ENCODE data around the gene TMEM42. TPM values are rescaled to one million over a fixed set of nuclear protein-coding genes. Genes with fewer than 3 reads are reported as not detected.
"Not testable (repeated sequence)": the region's sequence is repeated elsewhere in the genome, so short reads cannot be mapped to it uniquely, and the experiment has no call there.

Gene TMEM42
- total RNA-seq, 3 donors from 2014 or later (not counting 1 experiment from before 2014, with no cell fraction given), result 9.9 to 15.9 (median 11.3) TPM

DNA sequence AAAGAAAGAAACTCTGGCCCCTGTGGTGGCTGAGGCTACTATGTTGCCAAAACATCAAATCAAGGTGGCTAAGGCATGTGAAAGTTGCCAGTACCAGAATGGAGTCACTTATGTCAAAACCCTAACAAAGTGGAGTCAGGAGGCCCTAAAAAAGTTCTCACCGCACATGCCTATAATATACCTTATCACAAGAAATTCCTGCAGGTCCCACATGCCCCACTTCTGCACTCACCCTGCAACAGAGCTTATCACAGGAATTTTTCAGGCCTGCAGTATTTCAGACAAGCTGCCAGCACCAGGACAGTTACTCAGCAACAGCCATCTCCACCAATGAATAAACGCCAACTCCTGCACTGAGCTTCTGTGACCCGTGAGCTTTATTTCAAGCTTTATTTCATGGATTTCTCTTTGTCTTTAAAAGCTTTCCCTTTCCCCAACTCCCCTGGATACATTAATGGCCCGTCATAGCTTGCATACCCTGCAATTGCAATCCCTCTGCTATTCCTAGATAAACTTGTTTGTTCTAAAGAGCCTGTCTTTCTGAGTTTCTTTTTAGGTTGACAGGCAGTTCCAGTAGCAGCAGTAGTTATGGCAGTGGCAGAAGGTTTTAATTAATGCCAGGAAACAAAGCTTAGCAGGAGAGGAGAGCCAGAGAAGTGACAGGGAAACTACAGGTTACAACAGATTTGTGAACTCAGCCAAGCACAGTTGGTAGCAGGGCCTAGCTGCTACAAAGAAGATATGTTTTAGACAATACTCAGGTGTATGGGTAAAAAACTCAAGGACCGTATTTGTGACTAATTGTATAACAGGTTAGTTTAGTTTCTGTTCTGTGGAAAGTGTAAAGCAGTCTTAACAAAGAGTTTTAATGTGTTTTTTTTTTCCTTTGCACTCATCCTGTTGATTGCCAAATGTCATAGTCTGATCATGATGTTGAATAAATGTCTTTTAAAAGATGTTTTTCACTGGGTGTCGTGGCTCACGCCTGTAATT lies 15.9 kb upstream of the TMEM42 start:
- H3K36me3 ChIP-seq (ENCODE audit: control insufficient read depth, insufficient read depth, low read length), result no peaks in the 10 kb centered on the region
- Mint-ChIP-seq H3K4me3 (no peak overlapping the region), H3K27me3 (ENCODE audit: low read depth in 2 of 2) (no peaks in the 10 kb centered on the region), H3K36me3 (no peaks in the 10 kb centered on the region), H3K27ac (no peak overlapping the region), H3K9me3 (no peaks in the 10 kb centered on the region), H3K4me1 (no peaks in the 10 kb centered on the region)
- no peak overlapping the region for H3K27ac ChIP-seq (ENCODE audit: low read length)
- H3K9me3 ChIP-seq (ENCODE audit: control insufficient read depth, insufficient read depth, low read length), result no peaks in the 10 kb centered on the region
- no peak for DNase-seq
- intact Hi-C loops (cut with micrococcal nuclease), result no loop called here
- no peak for ATAC-seq
- H3K4me1 ChIP-seq (ENCODE audit: control insufficient read depth, insufficient read depth, low read length), result no peaks in the 10 kb centered on the region
- WGBS (ENCODE audit: insufficient coverage), result 97% methylated on average over 7 of the region's 7 CpGs
- H3K4me3 ChIP-seq (ENCODE audit: low read length), result no peak overlapping the region
- H3K27me3 ChIP-seq (ENCODE audit: control insufficient read depth, insufficient read depth, low read length), result no peaks in the 10 kb centered on the region
- TF ChIP-seq, protein P1, sequence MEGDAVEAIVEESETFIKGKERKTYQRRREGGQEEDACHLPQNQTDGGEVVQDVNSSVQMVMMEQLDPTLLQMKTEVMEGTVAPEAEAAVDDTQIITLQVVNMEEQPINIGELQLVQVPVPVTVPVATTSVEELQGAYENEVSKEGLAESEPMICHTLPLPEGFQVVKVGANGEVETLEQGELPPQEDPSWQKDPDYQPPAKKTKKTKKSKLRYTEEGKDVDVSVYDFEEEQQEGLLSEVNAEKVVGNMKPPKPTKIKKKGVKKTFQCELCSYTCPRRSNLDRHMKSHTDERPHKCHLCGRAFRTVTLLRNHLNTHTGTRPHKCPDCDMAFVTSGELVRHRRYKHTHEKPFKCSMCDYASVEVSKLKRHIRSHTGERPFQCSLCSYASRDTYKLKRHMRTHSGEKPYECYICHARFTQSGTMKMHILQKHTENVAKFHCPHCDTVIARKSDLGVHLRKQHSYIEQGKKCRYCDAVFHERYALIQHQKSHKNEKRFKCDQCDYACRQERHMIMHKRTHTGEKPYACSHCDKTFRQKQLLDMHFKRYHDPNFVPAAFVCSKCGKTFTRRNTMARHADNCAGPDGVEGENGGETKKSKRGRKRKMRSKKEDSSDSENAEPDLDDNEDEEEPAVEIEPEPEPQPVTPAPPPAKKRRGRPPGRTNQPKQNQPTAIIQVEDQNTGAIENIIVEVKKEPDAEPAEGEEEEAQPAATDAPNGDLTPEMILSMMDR (IDR thresholded peaks at IDR 0.05), result no peak

- Mint-ChIP-seq H3K36me3 (no peaks in the 10 kb centered on the region), H3K27ac (no peak overlapping the region), H3K27me3 (ENCODE audit: low read depth in 2 of 2) (no peaks in the 10 kb centered on the region), H3K4me1 (no peaks in the 10 kb centered on the region), H3K4me3 (no peak overlapping the region), H3K9me3 (no peaks in the 10 kb centered on the region)
- H3K27ac ChIP-seq (ENCODE audit: low read length), result no peak overlapping the region
- ATAC-seq, result no peak
- intact Hi-C loops (cut with micrococcal nuclease), result no loop called here
- no peak overlapping the region for H3K4me3 ChIP-seq (ENCODE audit: low read length)
- 78% methylated on average over 1 of the region's 1 CpG for WGBS (ENCODE audit: insufficient coverage)
- no peaks in the 10 kb centered on the region for H3K9me3 ChIP-seq (ENCODE audit: control insufficient read depth, insufficient read depth, low read length)
- no peaks in the 10 kb centered on the region for H3K27me3 ChIP-seq (ENCODE audit: control insufficient read depth, insufficient read depth, low read length)
- H3K4me1 ChIP-seq (ENCODE audit: control insufficient read depth, insufficient read depth, low read length), result no peaks in the 10 kb centered on the region
- TF ChIP-seq, protein P1 (IDR thresholded peaks at IDR 0.05), result no peak
- DNase-seq, result no peak
- no peaks in the 10 kb centered on the region for H3K36me3 ChIP-seq (ENCODE audit: control insufficient read depth, insufficient read depth, low read length)
These were observed 13.1 kb upstream of the TMEM42 start for GRCh38 chr3:44848634-44849033.

GRCh38 chr3:44856663-44857062 lies 5.0 kb upstream of the TMEM42 start:
- DNase-seq; intact Hi-C loops (cut with micrococcal nuclease); H3K27ac ChIP-seq (ENCODE audit: low read length); H3K9me3 Mint-ChIP-seq; ATAC-seq; H3K27me3 Mint-ChIP-seq (ENCODE audit: low read depth in 2 of 2); H3K9me3 ChIP-seq (ENCODE audit: control insufficient read depth, insufficient read depth, low read length); H3K36me3 Mint-ChIP-seq; H3K27me3 ChIP-seq (ENCODE audit: control insufficient read depth, insufficient read depth, low read length); H3K4me3 ChIP-seq (ENCODE audit: low read length); H3K4me1 Mint-ChIP-seq; H3K36me3 ChIP-seq (ENCODE audit: control insufficient read depth, insufficient read depth, low read length); H3K27ac Mint-ChIP-seq; H3K4me1 ChIP-seq (ENCODE audit: control insufficient read depth, insufficient read depth, low read length); H3K4me3 Mint-ChIP-seq: not testable (repeated sequence)
- over 99% methylated on average over 6 of the region's 6 CpGs for WGBS (ENCODE audit: insufficient coverage)

GRCh38 chr3:44860117-44860516 lies 1.6 kb upstream of the TMEM42 start:
- peaks cover 20 to 33% of the 10 kb centered on the region in 2 donors for H3K4me1 Mint-ChIP-seq

More at GRCh38 chr3:44860117-44860516, 1.6 kb upstream of the TMEM42 start:
- ATAC-seq (no peak), DNase-seq (no peak)
- Histone ChIP-seq H3K4me1 (ENCODE audit: control insufficient read depth, insufficient read depth, low read length) (peaks cover 20% of the 10 kb centered on the region), H3K27ac (ENCODE audit: low read length) (no peak overlapping the region), H3K36me3 (ENCODE audit: control insufficient read depth, insufficient read depth, low read length) (no peaks in the 10 kb centered on the region), H3K9me3 (ENCODE audit: control insufficient read depth, insufficient read depth, low read length) (peaks cover 3% of the 10 kb centered on the region), H3K4me3 (ENCODE audit: low read length) (no peak overlapping the region), H3K27me3 (ENCODE audit: control insufficient read depth, insufficient read depth, low read length) (no peaks in the 10 kb centered on the region)
- Mint-ChIP-seq H3K4me3 (no peak overlapping the region), H3K36me3 (no peaks in the 10 kb centered on the region), H3K9me3 (no peaks in the 10 kb centered on the region), H3K27ac (peak overlapping the region in 1 of 2 donors; percentile 96), H3K27me3 (ENCODE audit: low read depth in 2 of 2) (no peaks in the 10 kb centered on the region)
- TF ChIP-seq, protein P1 (IDR thresholded peaks at IDR 0.05), result no peak
- WGBS (ENCODE audit: insufficient coverage), result 100% methylated on average over 4 of the region's 4 CpGs
- intact Hi-C loops (cut with micrococcal nuclease), result loop anchor here (5.0 kb wide), 4 partner anchors 112 to 523 kb away; partner anchors contain the start of gene TCAIM

All from natural killer cell (primary cell).